MM.1S (cell line): Measurements from ENCODE around the gene CCDC80.

ENCODE experiments used
- DNase-seq: peaks from one replicate; pipeline ENCODE4 v3.0.0-alpha.2; 2015
- H2AFZ ChIP-seq: fragments of 300-600 bp; sonication (generic); 2 replicates; pipeline ENCODE4 v1.6.0; 2016; ENCODE audit warnings: antibody characterized with exemption, low read length
- H3F3A ChIP-seq: fragments of 300-600 bp; sonication (generic); 2 replicates; pipeline ENCODE4 v1.6.1; 2016; ENCODE audit warnings: mild to moderate bottlenecking, antibody characterized with exemption, low read length, moderate library complexity, mixed read lengths; ENCODE audit not compliant: insufficient read depth
- H3K27ac ChIP-seq: fragments of 300-600 bp; sonication (generic); 2 replicates; pipeline ENCODE4 v1.5.1; 2016; ENCODE audit warnings: mild to moderate bottlenecking, low read length
- H3K27me3 ChIP-seq: fragments of 300-600 bp; sonication (generic); replicated peaks from 2 replicates; pipeline ENCODE4 v1.6.0; 2016; ENCODE audit warnings: low read length; ENCODE audit not compliant: insufficient read depth
- H3K36me3 ChIP-seq: fragments of 300-600 bp; sonication (generic); replicated peaks from 2 replicates; pipeline ENCODE4 v1.6.1; 2016; ENCODE audit warnings: mild to moderate bottlenecking, low read length, mixed read lengths; ENCODE audit not compliant: insufficient read depth
- H3K4me1 ChIP-seq: fragments of 300-600 bp; sonication (generic); 2 replicates; pipeline ENCODE4 v1.6.1; 2016; ENCODE audit warnings: low read length, mixed read lengths
- H3K4me2 ChIP-seq: fragments of 300-600 bp; sonication (generic); 2 replicates; pipeline ENCODE4 v1.6.0; 2016; ENCODE audit warnings: low read depth, low read length
- H3K4me3 ChIP-seq: fragments of 300-600 bp; sonication (generic); 2 replicates; pipeline ENCODE4 v1.5.1; 2016; ENCODE audit warnings: low read length, mixed read lengths
- H3K79me2 ChIP-seq: fragments of 300-600 bp; sonication (generic); 2 replicates; pipeline ENCODE4 v1.6.1; 2016; ENCODE audit warnings: mixed run types, low read length, mixed read lengths
- H3K9ac ChIP-seq: fragments of 300-600 bp; sonication (generic); 2 replicates; pipeline ENCODE4 v1.6.1; 2016; ENCODE audit warnings: low read length, mixed read lengths
- H3K9me2 ChIP-seq: fragments of 300-600 bp; sonication (generic); replicated peaks from 2 replicates; pipeline ENCODE4 v1.6.1; 2016; ENCODE audit warnings: mild to moderate bottlenecking, low read length, mixed read lengths; ENCODE audit not compliant: insufficient read depth
- H3K9me3 ChIP-seq: fragments of 300-600 bp; sonication (generic); replicated peaks from 2 replicates; pipeline ENCODE4 v1.6.1; 2016; ENCODE audit warnings: mild to moderate bottlenecking, low read length, mixed read lengths; ENCODE audit not compliant: insufficient read depth
- H4K20me1 ChIP-seq: fragments of 300-600 bp; sonication (generic); 2 replicates; pipeline ENCODE4 v1.6.1; 2016; ENCODE audit warnings: mild to moderate bottlenecking, low read length, moderate library complexity, mixed read lengths; ENCODE audit not compliant: insufficient read depth
- EZH2 ChIP-seq: fragments of 300-600 bp; sonication (generic); optimal IDR thresholded peaks from 2 replicates; pipeline ENCODE3; 2017; ENCODE audit warnings: low read depth, mild to moderate bottlenecking, antibody characterized with exemption, low read length, mixed read lengths
- EZH2phosphoT487 ChIP-seq: fragments of 300-600 bp; sonication (generic); IDR thresholded peaks from 2 replicates; pipeline ENCODE4 v1.6.1; 2018; ENCODE audit warnings: antibody characterized with exemption, low read length
- TF ChIP-seq, protein P1 (sequence below): fragments of 300-600 bp; sonication (generic); IDR thresholded peaks from 2 replicates; pipeline ENCODE4 v1.5.1; 2016; ENCODE audit warnings: antibody characterized with exemption, low read length, mixed read lengths

Gene CCDC80

GRCh38 chr3:112631257-112631656, 9.7 kb downstream of the CCDC80 start:
- Histone ChIP-seq H3K9ac (no peak overlapping the region), H3K4me2 (no peak overlapping the region), H4K20me1 (no peaks in the 10 kb centered on the region), H2AFZ (no peak overlapping the region), H3K27ac (no peak overlapping the region), H3K9me3 (no peaks in the 10 kb centered on the region), H3K36me3 (no peaks in the 10 kb centered on the region), H3K79me2 (no peaks in the 10 kb centered on the region), H3K27me3 (no peaks in the 10 kb centered on the region), H3K4me1 (peaks cover 9% of the 10 kb centered on the region), H3K9me2 (no peaks in the 10 kb centered on the region), H3K4me3 (no peak overlapping the region), H3F3A (no peaks in the 10 kb centered on the region)
- DNase-seq, result no peak
- TF ChIP-seq EZH2phosphoT487 (no peak), EZH2 (no peak)
- TF ChIP-seq, protein P1, sequence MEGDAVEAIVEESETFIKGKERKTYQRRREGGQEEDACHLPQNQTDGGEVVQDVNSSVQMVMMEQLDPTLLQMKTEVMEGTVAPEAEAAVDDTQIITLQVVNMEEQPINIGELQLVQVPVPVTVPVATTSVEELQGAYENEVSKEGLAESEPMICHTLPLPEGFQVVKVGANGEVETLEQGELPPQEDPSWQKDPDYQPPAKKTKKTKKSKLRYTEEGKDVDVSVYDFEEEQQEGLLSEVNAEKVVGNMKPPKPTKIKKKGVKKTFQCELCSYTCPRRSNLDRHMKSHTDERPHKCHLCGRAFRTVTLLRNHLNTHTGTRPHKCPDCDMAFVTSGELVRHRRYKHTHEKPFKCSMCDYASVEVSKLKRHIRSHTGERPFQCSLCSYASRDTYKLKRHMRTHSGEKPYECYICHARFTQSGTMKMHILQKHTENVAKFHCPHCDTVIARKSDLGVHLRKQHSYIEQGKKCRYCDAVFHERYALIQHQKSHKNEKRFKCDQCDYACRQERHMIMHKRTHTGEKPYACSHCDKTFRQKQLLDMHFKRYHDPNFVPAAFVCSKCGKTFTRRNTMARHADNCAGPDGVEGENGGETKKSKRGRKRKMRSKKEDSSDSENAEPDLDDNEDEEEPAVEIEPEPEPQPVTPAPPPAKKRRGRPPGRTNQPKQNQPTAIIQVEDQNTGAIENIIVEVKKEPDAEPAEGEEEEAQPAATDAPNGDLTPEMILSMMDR, result no peak

DNA sequence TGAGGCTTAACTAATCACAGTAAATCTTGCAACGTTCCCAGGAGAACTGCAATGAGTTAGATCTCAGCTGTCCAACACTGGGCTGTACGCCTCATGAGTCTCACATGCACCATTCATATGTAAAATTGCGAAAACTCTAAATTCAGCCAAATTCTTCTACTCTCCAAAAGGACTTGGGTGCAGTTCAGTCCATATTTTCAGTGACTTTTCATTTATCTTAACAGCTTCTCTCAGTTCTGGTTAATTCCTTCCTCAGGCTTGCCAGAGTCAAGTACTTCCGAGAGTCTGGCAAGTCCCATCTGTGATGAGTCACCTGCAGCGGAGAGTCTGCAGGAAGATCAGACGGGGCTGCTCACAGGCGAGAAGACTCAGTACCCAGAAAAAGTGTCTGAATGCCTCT, 11.5 kb downstream of the CCDC80 start:
- H3K4me3 ChIP-seq, result no peak overlapping the region
- H3K9ac ChIP-seq, result no peak overlapping the region
- no peak overlapping the region for H2AFZ ChIP-seq
- no peaks in the 10 kb centered on the region for H3F3A ChIP-seq
- DNase-seq, result no peak
- H3K79me2 ChIP-seq, result no peaks in the 10 kb centered on the region
- no peaks in the 10 kb centered on the region for H3K27me3 ChIP-seq
- H4K20me1 ChIP-seq, result no peaks in the 10 kb centered on the region
- no peaks in the 10 kb centered on the region for H3K36me3 ChIP-seq
- H3K4me2 ChIP-seq, result no peak overlapping the region
- no peaks in the 10 kb centered on the region for H3K9me2 ChIP-seq
- H3K4me1 ChIP-seq, result no peaks in the 10 kb centered on the region
- TF ChIP-seq, protein P1, result no peak
- TF ChIP-seq EZH2, result no peak
- no peak for TF ChIP-seq EZH2phosphoT487
- H3K9me3 ChIP-seq, result no peaks in the 10 kb centered on the region
- no peak overlapping the region for H3K27ac ChIP-seq

- Histone ChIP-seq H3K4me2 (no peak overlapping the region), H3K79me2 (no peaks in the 10 kb centered on the region), H3K4me1 (no peaks in the 10 kb centered on the region), H3K36me3 (no peaks in the 10 kb centered on the region), H3K4me3 (no peak overlapping the region), H4K20me1 (no peaks in the 10 kb centered on the region), H3K27me3 (no peaks in the 10 kb centered on the region), H3K9me3 (no peaks in the 10 kb centered on the region), H3K27ac (no peak overlapping the region), H3F3A (no peaks in the 10 kb centered on the region), H3K9ac (no peak overlapping the region), H3K9me2 (no peaks in the 10 kb centered on the region), H2AFZ (no peak overlapping the region)
- TF ChIP-seq EZH2, result no peak
- TF ChIP-seq, protein P1, result no peak
- no peak for TF ChIP-seq EZH2phosphoT487
- DNase-seq, result no peak
These were observed 12.9 kb downstream of the CCDC80 start for GRCh38 chr3:112627919-112628466.
